IgD-negative memory B cell (primary cell): ENCODE data around the gene NEURL2. TPM values are rescaled to one million over a fixed set of nuclear protein-coding genes. Genes with fewer than 3 reads are reported as not detected.
A peak's percentile ranks its signal among the peaks of the same experiment; 100 is the strongest.
"Not testable (repeated sequence)": the region's sequence is repeated elsewhere in the genome, so short reads cannot be mapped to it uniquely, and the experiment has no call there.

Source experiments
- H3K27ac Mint-ChIP-seq, 3 donors: one replicate each; pipeline ENCODE4 v1.8.0; 2020 to 2022; ENCODE audit warnings: mild to moderate bottlenecking in 3 of 3, mixed read lengths in 3 of 3, moderate library complexity in 1 of 3
- H3K27me3 Mint-ChIP-seq: one replicate; pipeline ENCODE4 v1.8.0; 2021; ENCODE audit warnings: mixed read lengths
- H3K36me3 Mint-ChIP-seq: one replicate; pipeline ENCODE4 v1.8.0; 2020; ENCODE audit warnings: mild to moderate bottlenecking, mixed read lengths
- H3K4me1 Mint-ChIP-seq, 3 donors: one replicate each; pipeline ENCODE4 v1.8.0; 2020 to 2022; ENCODE audit warnings: mixed read lengths in 3 of 3, mild to moderate bottlenecking in 1 of 3
- H3K4me3 Mint-ChIP-seq, 4 donors: one replicate each; pipeline ENCODE4 v1.8.0; 2020 to 2022; ENCODE audit warnings: mild to moderate bottlenecking in 4 of 4, mixed read lengths in 4 of 4, moderate library complexity in 3 of 4
- H3K9me3 Mint-ChIP-seq, 3 donors: one replicate each; pipeline ENCODE4 v1.8.0; 2020 to 2021; ENCODE audit warnings: mixed read lengths in 3 of 3, mild to moderate bottlenecking in 1 of 3
- polyA plus RNA-seq: library from polyadenylated mRNA; unstranded; fragments of 300-500 nt; fragmentation: Illumina TruSeq; gene quantifications from one replicate; pipeline ENCODE4 v1.2.3, GENCODE V29; 2021

NEURL2 gene
- polyA plus RNA-seq, 1 donor from 2014 or later: 1.6 TPM

DNA sequence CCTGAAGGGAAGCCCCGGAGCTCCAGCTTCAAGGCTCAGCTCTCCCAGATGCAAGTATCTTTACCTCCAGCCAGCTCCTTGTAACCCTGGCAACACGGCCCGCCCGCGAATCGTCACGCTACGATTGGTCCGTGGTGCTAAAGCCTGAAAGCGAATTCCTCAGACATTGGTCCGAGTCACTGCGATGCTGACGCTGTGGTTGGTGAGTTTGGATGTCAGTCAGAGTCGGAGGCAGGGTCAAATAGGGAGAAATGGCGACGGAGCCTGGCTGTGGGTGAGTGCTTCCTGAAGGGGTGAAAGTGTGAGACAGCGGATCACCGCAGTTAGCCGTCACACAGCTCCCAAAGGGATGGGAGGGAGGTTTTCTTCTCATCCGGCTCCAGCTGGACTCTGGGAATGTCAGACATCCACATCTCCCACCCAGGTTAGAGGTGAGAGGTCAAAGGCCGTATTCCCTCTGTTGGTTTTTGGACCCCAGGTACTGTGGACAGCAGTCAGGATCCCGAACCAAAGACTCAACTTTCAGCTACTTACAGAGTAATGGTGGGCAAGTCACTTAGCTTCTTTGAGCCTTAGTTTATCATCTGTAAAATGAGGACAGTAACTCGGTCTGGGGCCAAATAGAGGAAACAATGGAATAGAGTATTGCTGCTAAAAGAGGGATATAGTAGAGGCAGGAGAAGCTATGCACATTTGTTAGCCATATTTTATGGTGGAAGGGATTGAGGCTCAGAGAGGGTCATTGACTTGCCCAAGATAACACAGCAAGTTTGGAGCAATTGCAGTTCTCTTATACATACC lies 9.8 kb downstream of the NEURL2 start, which contains the start of gene ZSWIM1:
TSS of gene ZSWIM1 (plus strand) at position 240 of the 801 bp plus-strand sequence. CDS start 1,366 bp downstream, outside the sequence.
- H3K4me1 Mint-ChIP-seq: peaks cover 13 to 25% (median 17%) of the 10 kb centered on the region in 3 donors
- no peaks in the 10 kb centered on the region for H3K9me3 Mint-ChIP-seq
- no peaks in the 10 kb centered on the region for H3K27me3 Mint-ChIP-seq
- H3K4me3 Mint-ChIP-seq: peak within 1 kb of the TSS; percentile 87 to 96 (median 92)
- no peaks in the 10 kb centered on the region for H3K36me3 Mint-ChIP-seq
- H3K27ac Mint-ChIP-seq: peak within 1 kb of the TSS; percentile 68 to 96 (median 89)

DNA sequence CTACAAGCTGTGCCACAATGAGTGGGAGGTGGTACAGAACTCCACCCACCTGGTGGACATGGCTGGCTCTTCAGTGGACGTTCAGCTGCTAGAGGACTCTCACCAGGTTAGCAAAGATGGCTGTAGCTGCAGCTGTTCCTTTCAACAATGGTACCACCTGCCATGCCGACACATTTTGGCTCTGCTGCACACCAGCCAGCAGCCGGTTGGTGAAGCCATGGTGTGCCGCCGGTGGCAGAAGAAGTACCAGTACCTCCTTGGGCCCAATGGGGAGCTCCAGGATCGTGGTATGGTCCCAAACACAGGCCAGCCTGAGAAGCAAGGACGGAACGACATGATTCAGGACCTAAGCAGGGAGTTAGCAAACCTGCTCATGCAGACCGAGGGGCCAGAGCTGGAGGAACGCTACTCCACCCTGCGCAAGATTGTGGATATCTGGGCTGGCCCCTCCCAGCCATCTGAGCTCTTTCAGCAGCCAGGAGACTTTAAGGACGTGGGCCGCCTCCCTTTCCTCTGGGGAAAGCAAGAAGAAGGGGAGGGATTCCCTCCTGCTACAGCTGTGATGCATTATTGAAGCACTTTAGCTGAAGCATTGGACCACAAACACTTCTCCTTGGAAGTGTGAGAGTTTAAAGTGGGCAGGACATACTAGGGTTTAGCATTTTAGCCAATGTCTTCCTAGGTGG lies 12.8 kb downstream of the NEURL2 start:
- H3K27me3 Mint-ChIP-seq: no peaks in the 10 kb centered on the region

DNA sequence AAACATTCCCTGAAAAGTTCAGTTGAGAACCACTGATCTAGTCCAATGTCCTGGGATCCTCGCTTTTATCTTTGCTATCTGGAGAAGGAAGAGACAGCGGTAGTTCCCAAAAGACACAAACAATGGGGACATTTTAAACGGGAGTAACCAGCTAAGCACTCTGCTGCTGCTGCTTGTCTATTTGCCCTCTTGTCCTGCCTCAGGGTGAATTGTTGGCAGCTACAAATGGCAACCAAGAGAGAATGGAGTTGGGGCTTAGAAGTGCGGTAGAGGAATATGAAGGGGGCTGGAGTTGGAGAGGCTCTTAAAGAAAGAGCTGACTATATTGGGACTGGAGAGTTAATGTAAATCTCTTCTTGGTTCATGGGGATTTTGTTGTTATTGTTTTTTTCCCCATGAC lies 16.4 kb downstream of the NEURL2 start:
- Mint-ChIP-seq H3K27me3 (no peaks in the 10 kb centered on the region), H3K27ac (no peak overlapping the region), H3K4me3 (no peak overlapping the region), H3K4me1 (no peaks in the 10 kb centered on the region), H3K36me3 (peaks cover 2% of the 10 kb centered on the region), H3K9me3 (no peaks in the 10 kb centered on the region)

More for the DNA sequence above, 12.8 kb downstream of the NEURL2 start:
- Mint-ChIP-seq H3K27ac (no peak overlapping the region), H3K4me1 (peaks cover 13 to 20% (median 17%) of the 10 kb centered on the region in 3 donors), H3K4me3 (no peak overlapping the region), H3K36me3 (no peaks in the 10 kb centered on the region), H3K9me3 (no peaks in the 10 kb centered on the region)

DNA sequence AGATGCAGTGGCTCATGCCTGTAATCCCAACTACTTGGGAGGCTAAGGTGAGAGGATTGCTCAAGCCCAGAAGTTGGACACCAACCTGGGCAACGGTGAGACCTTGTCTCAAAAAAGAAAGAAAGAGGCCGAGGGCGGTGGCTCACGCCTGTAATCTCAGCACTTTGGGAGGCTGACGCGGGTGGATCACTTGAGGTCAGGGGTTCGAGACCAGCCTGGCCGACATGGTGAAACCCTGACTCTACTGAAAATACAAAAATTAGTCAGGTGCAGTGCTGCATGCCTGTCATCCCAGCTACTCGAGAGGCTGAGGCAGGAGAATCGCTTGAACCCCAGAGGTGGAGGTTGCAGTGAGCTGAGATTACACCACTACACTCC lies 16.9 kb downstream of the NEURL2 start:
- not testable (repeated sequence) for H3K36me3 Mint-ChIP-seq, H3K9me3 Mint-ChIP-seq, H3K27ac Mint-ChIP-seq, H3K27me3 Mint-ChIP-seq, H3K4me3 Mint-ChIP-seq, H3K4me1 Mint-ChIP-seq

DNA sequence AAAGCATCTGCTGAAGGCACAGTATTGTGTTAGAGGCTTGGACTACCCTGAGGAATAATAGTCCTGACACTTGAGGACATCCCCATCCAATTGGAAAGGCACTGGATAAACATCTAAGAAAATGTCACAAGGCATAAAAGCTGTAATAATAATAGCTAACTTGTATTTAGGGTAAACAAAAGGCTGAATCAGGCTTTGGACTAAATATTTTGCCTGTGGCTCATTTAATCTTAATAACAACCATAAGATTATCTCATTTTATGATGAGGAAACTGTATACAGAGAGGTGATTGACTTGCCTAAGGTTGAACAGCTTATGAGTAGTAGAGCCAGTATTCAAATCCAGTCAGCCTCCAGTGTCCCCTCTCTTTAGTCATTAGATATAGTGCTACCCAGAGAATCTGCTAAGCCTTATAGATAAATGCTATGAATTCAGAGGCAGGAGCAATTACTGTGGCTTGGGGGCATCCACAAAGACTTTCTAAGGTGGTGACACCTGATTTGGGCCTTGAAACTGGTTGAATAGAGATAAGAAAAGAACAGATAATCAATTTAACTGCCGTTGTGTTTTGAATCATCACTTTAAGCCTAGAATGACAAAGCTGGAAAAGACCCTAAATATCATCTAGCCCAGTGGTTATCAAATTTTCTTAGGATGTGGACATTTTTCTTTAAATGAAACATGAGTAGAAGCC lies 17.5 kb downstream of the NEURL2 start:
- no peaks in the 10 kb centered on the region for H3K9me3 Mint-ChIP-seq
- H3K4me3 Mint-ChIP-seq: no peak overlapping the region
- H3K27me3 Mint-ChIP-seq: no peaks in the 10 kb centered on the region
- H3K27ac Mint-ChIP-seq: no peak overlapping the region
- H3K36me3 Mint-ChIP-seq: peaks cover 2% of the 10 kb centered on the region
- H3K4me1 Mint-ChIP-seq: no peaks in the 10 kb centered on the region

DNA sequence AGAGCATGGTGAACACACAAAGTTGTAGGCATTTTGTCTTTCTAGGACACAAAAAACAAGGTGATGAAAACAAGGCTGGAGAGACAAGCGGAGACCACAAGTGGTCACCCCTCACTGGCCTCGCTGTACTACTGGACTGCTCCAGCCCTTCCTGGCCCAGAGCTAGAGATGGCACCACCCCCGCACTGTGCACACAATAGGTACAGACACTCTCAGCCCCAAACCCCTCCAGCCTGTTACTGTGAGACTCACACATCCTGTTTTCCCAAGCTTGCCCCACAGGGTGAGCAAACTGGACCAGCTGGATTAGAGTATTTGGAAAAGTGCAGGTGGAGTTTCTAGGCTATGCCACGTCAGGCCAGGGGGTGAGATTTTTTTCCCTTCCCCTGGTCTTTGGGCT lies 18.4 kb downstream of the NEURL2 start:
- Mint-ChIP-seq H3K9me3 (no peaks in the 10 kb centered on the region), H3K36me3 (peaks cover 2% of the 10 kb centered on the region), H3K27me3 (no peaks in the 10 kb centered on the region), H3K4me1 (peaks cover 0 to 3% (median 0%) of the 10 kb centered on the region in 3 donors), H3K4me3 (no peak overlapping the region), H3K27ac (no peak overlapping the region)

DNA sequence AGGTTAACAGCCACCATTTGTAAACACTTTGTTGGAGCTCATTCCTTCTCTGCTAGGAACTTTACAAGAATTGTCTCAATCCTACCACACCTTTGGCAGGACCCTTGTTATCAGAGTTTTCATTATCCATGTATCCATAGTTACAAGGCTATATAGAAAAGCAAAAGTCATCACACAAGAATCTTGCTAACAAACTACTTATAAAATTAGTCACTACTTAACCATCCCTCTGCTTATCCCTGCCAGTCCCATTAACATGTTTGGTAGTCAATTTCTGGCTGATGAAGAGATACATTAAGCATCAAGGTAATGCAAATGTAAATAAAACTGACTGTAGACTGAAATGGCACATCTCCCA lies 23.2 kb downstream of the NEURL2 start:
- H3K27me3 Mint-ChIP-seq: no peaks in the 10 kb centered on the region
- no peak overlapping the region for H3K27ac Mint-ChIP-seq
- H3K36me3 Mint-ChIP-seq: peaks cover 2% of the 10 kb centered on the region
- H3K4me3 Mint-ChIP-seq: no peak overlapping the region
- no peaks in the 10 kb centered on the region for H3K9me3 Mint-ChIP-seq
- peaks cover 0 to 3% (median 0%) of the 10 kb centered on the region in 3 donors for H3K4me1 Mint-ChIP-seq

DNA sequence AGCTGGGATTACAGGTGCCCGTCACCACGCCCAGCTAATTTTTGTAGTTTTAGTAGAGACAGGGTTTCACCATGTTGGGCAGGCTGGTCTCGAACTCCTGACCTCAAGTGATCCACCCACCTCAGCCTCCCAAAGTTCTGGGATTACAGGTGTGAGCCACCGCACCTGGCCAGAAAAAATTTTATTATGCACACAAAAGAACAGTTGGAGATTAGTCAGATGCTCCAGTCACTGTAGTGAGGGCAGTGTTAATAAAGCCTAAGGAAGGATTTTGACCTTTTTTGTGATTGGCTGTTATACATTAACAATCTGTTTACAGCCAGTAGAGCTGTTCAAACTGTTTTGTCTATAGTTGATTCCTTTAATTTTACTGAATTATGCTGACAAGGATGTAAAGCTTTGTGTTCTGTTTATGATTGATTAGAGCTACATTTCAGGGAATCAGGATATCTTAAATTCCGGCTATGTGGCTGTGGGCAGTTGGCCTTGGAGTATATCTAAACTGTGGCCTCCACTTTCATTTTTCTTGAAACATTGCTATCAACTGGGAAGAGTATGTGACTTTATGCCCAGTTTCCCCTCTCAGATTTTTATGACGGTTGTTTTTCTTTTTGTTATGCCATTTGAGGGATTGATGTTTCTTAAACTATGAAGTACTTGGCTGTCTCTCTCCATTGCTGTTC lies 23.7 kb downstream of the NEURL2 start:
- peaks cover 2% of the 10 kb centered on the region for H3K36me3 Mint-ChIP-seq
- no peaks in the 10 kb centered on the region for H3K27me3 Mint-ChIP-seq
- H3K4me1 Mint-ChIP-seq: peaks cover 0 to 3% (median 0%) of the 10 kb centered on the region in 3 donors
- no peak overlapping the region for H3K27ac Mint-ChIP-seq
- H3K9me3 Mint-ChIP-seq: no peaks in the 10 kb centered on the region
- no peak overlapping the region for H3K4me3 Mint-ChIP-seq

DNA sequence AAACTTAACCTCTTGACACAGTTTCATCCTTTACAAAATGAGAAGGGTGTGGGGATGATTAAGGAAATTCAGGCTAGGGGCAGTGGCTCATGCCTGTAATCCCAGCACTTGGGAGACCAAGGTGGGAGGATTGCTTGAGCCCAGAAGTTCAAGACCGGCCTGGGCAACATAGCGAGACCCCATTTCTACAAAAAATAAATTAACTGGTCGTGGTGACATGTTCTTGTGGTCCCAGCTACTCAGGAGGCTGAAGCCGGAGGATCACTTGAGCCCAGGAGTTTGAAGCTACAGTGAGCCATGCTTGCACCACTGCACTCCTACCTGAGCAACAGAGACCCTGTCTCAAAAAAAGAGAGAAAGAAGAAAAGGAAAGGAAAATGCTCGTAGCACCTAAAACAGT lies 24.6 kb downstream of the NEURL2 start:
- H3K27ac Mint-ChIP-seq: no peak overlapping the region
- H3K4me1 Mint-ChIP-seq: peaks cover 0 to 3% (median 0%) of the 10 kb centered on the region in 3 donors
- peaks cover 2% of the 10 kb centered on the region for H3K36me3 Mint-ChIP-seq
- H3K4me3 Mint-ChIP-seq: no peak overlapping the region
- H3K27me3 Mint-ChIP-seq: no peaks in the 10 kb centered on the region
- H3K9me3 Mint-ChIP-seq: no peaks in the 10 kb centered on the region

DNA sequence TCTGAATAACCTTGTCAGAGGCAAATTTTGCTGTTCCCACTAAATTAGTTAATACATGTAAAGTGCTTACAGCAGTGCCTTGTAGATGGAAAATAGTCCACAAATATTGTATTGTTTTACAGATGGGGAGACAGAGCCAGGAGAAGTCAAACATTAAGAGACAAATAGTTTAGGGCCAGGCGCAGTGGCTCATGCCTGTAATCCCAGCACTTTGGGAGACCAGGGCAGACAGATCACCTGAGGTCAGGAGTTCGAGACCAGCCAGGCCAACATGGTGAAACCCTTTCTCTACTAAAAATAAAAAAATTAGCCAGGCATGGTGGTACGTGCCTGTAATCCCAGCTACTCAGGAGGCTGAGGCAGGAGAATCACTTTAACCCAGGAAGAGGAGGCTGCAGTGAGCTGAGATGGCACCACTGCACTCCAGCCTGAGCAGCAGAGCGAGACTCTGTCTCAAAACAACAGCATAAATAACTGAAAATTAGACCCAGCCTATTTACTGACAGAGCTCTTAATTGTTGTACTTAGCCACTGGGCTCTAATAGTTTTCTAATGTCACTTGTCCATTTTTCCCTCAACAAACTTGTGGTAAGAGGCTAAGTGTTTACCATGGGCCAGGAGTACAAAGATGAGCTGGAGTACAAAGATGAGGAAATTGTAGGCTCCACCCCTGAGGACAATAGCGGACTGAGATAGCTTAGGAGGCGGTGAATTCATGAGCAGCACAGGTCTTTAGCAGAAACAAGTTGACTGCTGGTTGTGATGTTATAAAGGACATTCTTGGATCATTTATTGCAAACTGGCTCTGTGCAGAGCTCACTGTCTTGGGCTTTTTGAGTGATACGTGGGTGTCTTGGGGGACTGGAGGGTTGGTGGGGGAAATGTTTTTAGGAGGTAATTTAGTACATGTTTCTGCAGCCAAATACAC lies 27.2 kb downstream of the NEURL2 start:
- peaks cover 6% of the 10 kb centered on the region for H3K36me3 Mint-ChIP-seq
- peaks cover 3 to 8% (median 7%) of the 10 kb centered on the region in 3 donors for H3K4me1 Mint-ChIP-seq
- H3K27ac Mint-ChIP-seq: no peak overlapping the region
- H3K4me3 Mint-ChIP-seq: no peak overlapping the region
- no peaks in the 10 kb centered on the region for H3K9me3 Mint-ChIP-seq
- no peaks in the 10 kb centered on the region for H3K27me3 Mint-ChIP-seq

DNA sequence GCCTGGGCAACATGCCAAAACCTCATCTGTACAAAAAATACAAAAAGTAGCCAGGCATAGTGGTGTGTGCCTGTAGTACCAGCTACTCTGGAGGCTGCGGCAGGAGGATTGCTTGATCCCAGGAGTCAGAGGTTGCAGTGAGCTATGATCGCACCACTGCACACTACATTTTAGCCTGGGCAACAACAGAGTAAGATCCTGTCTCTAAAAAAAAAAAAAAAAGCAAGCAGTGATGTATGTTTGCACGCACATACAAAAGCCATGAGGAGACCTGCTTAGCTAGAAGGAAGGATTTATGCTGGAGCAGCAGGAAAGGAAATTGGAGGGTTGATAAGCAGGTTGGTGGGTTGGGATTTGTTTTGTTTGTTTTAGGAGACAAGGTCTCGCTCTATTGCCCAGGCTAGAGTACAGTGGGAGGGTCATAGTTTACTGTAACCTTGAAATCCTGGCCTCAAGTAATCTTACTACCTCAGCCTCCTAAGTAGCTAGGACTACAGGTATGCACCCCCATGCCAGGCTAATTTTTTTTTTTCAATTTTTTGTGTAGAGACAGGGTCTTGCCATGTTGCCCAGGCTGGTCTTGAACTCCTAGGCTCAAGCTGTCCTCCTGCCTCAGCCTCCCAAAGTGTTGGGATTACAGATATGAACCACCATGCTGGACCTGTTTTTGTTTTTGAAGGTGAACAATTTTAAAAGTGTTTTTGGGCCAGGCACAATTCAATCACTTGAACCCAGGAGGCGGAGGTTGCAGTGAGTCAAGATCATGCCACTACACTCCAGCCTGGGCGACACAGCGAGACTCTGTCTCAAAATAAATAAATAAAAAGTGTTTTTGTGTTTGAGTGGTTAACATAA lies 29.6 kb downstream of the NEURL2 start:
- no peaks in the 10 kb centered on the region for H3K9me3 Mint-ChIP-seq
- no peaks in the 10 kb centered on the region for H3K27me3 Mint-ChIP-seq
- peaks cover 6% of the 10 kb centered on the region for H3K36me3 Mint-ChIP-seq
- H3K4me1 Mint-ChIP-seq: peaks cover 12 to 22% (median 19%) of the 10 kb centered on the region in 3 donors
- no peak overlapping the region for H3K27ac Mint-ChIP-seq
- H3K4me3 Mint-ChIP-seq: no peak overlapping the region

DNA sequence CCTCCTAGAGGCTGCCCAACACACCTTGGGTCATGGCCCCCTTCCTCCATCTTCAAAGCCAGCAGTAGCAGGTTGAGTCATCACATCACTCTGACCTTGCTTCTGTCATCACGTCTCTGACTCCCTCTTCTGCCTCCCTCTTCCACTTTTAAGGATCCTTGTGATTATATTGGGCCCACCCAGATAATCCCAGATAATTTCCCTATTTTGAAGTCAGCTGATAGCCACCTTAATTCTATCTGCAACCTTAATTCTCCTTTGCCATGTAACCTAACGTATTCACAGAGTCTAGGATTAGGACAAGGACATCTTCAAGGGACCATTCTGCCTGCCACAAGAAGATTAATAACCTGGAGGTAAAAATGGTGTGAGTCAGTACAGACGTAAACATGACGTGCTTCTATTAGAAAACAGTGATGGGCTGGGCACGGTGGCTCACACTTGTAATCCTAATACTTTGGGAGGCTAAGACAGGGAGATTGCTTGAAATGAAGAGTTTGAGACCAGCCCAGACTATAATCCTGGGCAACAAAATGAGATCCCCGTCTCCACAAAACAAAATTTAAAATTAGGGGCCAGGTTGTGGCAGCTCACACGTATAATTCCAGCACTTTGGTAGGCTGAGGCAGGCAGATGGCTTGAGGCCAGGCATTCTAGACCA lies 30.3 kb downstream of the NEURL2 start:
- H3K27me3 Mint-ChIP-seq: no peaks in the 10 kb centered on the region
- no peaks in the 10 kb centered on the region for H3K9me3 Mint-ChIP-seq
- peaks cover 12 to 28% (median 24%) of the 10 kb centered on the region in 3 donors for H3K4me1 Mint-ChIP-seq
- no peak overlapping the region for H3K27ac Mint-ChIP-seq
- peak overlapping the region in 1 of 4 donors; percentile 14 for H3K4me3 Mint-ChIP-seq
- H3K36me3 Mint-ChIP-seq: peaks cover 6% of the 10 kb centered on the region

DNA sequence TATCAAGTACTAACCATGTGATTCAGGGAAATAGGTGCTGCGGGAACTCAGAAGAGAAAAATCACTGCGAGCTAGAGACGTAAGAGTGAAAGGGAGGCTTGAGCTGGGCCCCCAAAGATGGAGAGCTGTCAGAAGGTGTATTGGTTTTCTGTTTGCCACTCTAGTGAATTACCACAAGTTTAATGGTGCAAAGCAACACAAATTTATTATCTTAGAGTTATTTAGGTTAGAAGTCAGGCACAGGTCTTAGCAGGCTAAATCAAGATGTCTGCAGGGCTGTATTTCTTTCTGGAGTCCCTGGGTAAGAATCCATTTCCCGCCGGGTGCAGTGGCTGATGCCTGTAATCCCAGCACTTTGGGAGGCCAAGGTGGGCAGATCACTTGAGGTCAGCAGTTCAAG lies 31.1 kb downstream of the NEURL2 start:
- H3K4me1 Mint-ChIP-seq: peaks cover 12 to 28% (median 27%) of the 10 kb centered on the region in 3 donors
- H3K36me3 Mint-ChIP-seq: peaks cover 6% of the 10 kb centered on the region
- H3K27me3 Mint-ChIP-seq: no peaks in the 10 kb centered on the region
- no peak overlapping the region for H3K27ac Mint-ChIP-seq
- no peaks in the 10 kb centered on the region for H3K9me3 Mint-ChIP-seq
- peak overlapping the region in 1 of 4 donors; percentile 39 for H3K4me3 Mint-ChIP-seq
